HepG2 (cell line): Measurements from ENCODE around the gene PHACTR1. TPM values are rescaled to one million over a fixed set of nuclear protein-coding genes. Genes with fewer than 3 reads are reported as not detected.

Experiments used
- ATAC-seq: fragments of 200-7000 bp; cut with Tn5 transposase; 3 replicates; pipeline ENCODE4 v1.9.1; 2020; ENCODE audit warnings: mild to moderate bottlenecking, moderate library complexity
- BruUV-seq: library from RNA; stranded (reverse); fragments of 400-500 nt; replicated peaks from 2 replicates; lab custom pipeline; 2021; lab: Mats Ljungman, UMichigan
- CTCF ChIA-PET: fragments of 300-600 bp; formaldehyde crosslinking; extraction: SDS; loops from one replicate; lab custom pipeline; 2021; ENCODE audit warnings: low total read pairs, inconsistent platforms, low intra/inter-chr PET ratio; lab: Yijun Ruan, JAX
- POLR2A ChIA-PET: fragments of 350-600 bp; sonication (Branson Sonifier 250); formaldehyde crosslinking; loops from one replicate; lab custom pipeline; 2020; ENCODE audit warnings: antibody characterized with exemption, inconsistent platforms; lab: Yijun Ruan, JAX
- DNase-seq: peaks from one replicate; pipeline ENCODE4 v3.0.0-alpha.2; 2015; ENCODE audit warnings: low spot score
- FAIRE-seq: peaks from 3 replicates; lab custom pipeline; 2011; peaks lifted over from hg19 to GRCh38; lab: Jason Lieb, UNC
- H2AFZ ChIP-seq: one replicate; pipeline ENCODE4 v1.6.1; 2011; ENCODE audit warnings: low read length, inconsistent platforms
- H3K27ac ChIP-seq: fragments of 300-600 bp; 3 replicates; pipeline ENCODE4 v1.8.0; 2011; ENCODE audit warnings: mixed run types, mild to moderate bottlenecking, mixed read lengths, low read length, inconsistent platforms; ENCODE audit not compliant: insufficient read depth; ENCODE audit errors: extremely low read length
- H3K27me3 ChIP-seq, 2 experiments: fragments of 200-600 bp in 1 of 2; 2 replicates in 1 of 2; 3 replicates in 1 of 2; pipeline versions ENCODE4 v1.6.0 to v1.8.0; 2011; ENCODE audit warnings: low read length in 2 of 2, mild to moderate bottlenecking in 2 of 2, moderate library complexity in 2 of 2, inconsistent platforms in 1 of 2; ENCODE audit not compliant: insufficient read depth in 2 of 2, control insufficient read depth in 1 of 2
- H3K36me3 ChIP-seq, 2 experiments: fragments of 200-600 bp in 1 of 2; replicated peaks in 1 of 2; 2 replicates in 1 of 2; 3 replicates in 1 of 2; pipeline versions ENCODE4 v1.5.1 to v1.8.0; 2011; ENCODE audit warnings: low read length in 2 of 2, inconsistent platforms in 1 of 2; ENCODE audit not compliant: insufficient read depth in 2 of 2, control insufficient read depth in 1 of 2
- H3K4me1 ChIP-seq: 2 replicates; pipeline ENCODE4 v1.5.1; 2012; ENCODE audit warnings: low read length, inconsistent platforms; ENCODE audit not compliant: insufficient read depth
- H3K4me2 ChIP-seq: 2 replicates; pipeline ENCODE4 v1.6.0; 2011; ENCODE audit warnings: low read depth, low read length, inconsistent platforms
- H3K4me3 ChIP-seq, 3 experiments: fragments of 200-600 bp in 1 of 3; sonication (generic), shearing (Covaris generic) in 1 of 3; replicated peaks in 1 of 3; 2 replicates each; pipeline ENCODE4 v1.5.1; 2011 to 2016; ENCODE audit warnings: low read length in 3 of 3, inconsistent platforms in 2 of 3, low read depth in 2 of 3, mild to moderate bottlenecking in 2 of 3, control low read depth in 1 of 3, mixed read lengths in 1 of 3; ENCODE audit not compliant: insufficient read depth in 1 of 3
- H3K79me2 ChIP-seq: one replicate; pipeline ENCODE4 v1.6.1; 2011; ENCODE audit warnings: low read length, inconsistent platforms; ENCODE audit not compliant: insufficient read depth
- H3K9ac ChIP-seq: 2 replicates; pipeline ENCODE4 v1.6.0; 2011; ENCODE audit warnings: mild to moderate bottlenecking, low read depth, low read length, inconsistent platforms; ENCODE audit not compliant: insufficient read depth
- H3K9me3 ChIP-seq: 2 replicates; pipeline ENCODE4 v1.5.1; 2012; ENCODE audit warnings: mild to moderate bottlenecking, low read length
- H4K20me1 ChIP-seq: 2 replicates; pipeline ENCODE4 v1.6.0; 2011; ENCODE audit warnings: inconsistent platforms, mild to moderate bottlenecking, low read length, moderate library complexity; ENCODE audit not compliant: insufficient read depth
- ATAD3A ChIP-seq: sonication (generic); formaldehyde crosslinking; IDR thresholded peaks from 2 replicates; pipeline ENCODE4 v1.4.0; 2020; ENCODE audit warnings: missing genetic modification reagents
- BORCS8-MEF2B ChIP-seq: sonication (generic); formaldehyde crosslinking; IDR thresholded peaks from 2 replicates; pipeline ENCODE4 v1.8.0; 2022; ENCODE audit warnings: mild to moderate bottlenecking, missing genetic modification reagents
- HNF4G ChIP-seq, 2 experiments: sonication (generic) in 1 of 2; formaldehyde crosslinking in 1 of 2; IDR thresholded peaks; 2 replicates each; pipeline versions ENCODE4 v1.4.0 to v1.6.1; 2011 to 2020; ENCODE audit warnings: borderline replicate concordance in 2 of 2, low read depth in 2 of 2, mild to moderate bottlenecking in 2 of 2, low read length in 1 of 2, missing genetic modification reagents in 1 of 2, moderate library complexity in 1 of 2
- NFAT5 ChIP-seq: sonication (generic); formaldehyde crosslinking; IDR thresholded peaks from 2 replicates; pipeline ENCODE4 v1.4.0; 2020; ENCODE audit warnings: missing genetic modification reagents
- NPAS2 ChIP-seq: sonication (generic); formaldehyde crosslinking; IDR thresholded peaks from 2 replicates; pipeline ENCODE4 v1.8.0; 2022; ENCODE audit warnings: mild to moderate bottlenecking, missing genetic modification reagents, borderline replicate concordance
- RAD51 ChIP-seq: fragments of 450-650 bp; IDR thresholded peaks from 2 replicates; pipeline ENCODE4 v1.6.1; 2016; ENCODE audit warnings: borderline replicate concordance
- RBFOX2 ChIP-seq: fragments of 200-400 bp; formaldehyde crosslinking; IDR thresholded peaks from 2 replicates; pipeline ENCODE4 v1.6.1; 2017; ENCODE audit warnings: low read depth, mild to moderate bottlenecking, low read length
- SKIL ChIP-seq: sonication (generic); formaldehyde crosslinking; IDR thresholded peaks from 2 replicates; pipeline ENCODE4 v1.8.0; 2022; ENCODE audit warnings: missing genetic modification reagents, mild to moderate bottlenecking, moderate library complexity, borderline replicate concordance
- SMAD3 ChIP-seq: sonication (generic); formaldehyde crosslinking; IDR thresholded peaks from 2 replicates; pipeline ENCODE4 v1.4.0; 2020; ENCODE audit warnings: missing genetic modification reagents
- ZNF670 ChIP-seq: sonication (generic); formaldehyde crosslinking; IDR thresholded peaks from 2 replicates; pipeline ENCODE4 v1.8.0; 2022; ENCODE audit warnings: mild to moderate bottlenecking, missing genetic modification reagents, borderline replicate concordance
- ZNF691 ChIP-seq: sonication (generic); formaldehyde crosslinking; IDR thresholded peaks from 2 replicates; pipeline ENCODE4 v1.4.0; 2020; ENCODE audit warnings: missing genetic modification reagents, low read depth, mild to moderate bottlenecking, borderline replicate concordance
- WGBS: methylation state at CpG from one replicate; pipeline ENCODE4 v1.1.6; 2017; ENCODE audit warnings: low lambda C conversion rate; 5-methylcytosine and 5-hydroxymethylcytosine counted together
- in situ Hi-C: cut with HindIII; loops from 2 replicates; pipeline ENCODE4 v1.10.0; 2017; ENCODE audit warnings: low pct_unique_long_range_greater_than_20kb; ENCODE audit not compliant: extremely low pct_ligation_motif_present
- intact Hi-C: fragments of 100-400 bp; cut with micrococcal nuclease; formaldehyde crosslinking; loops from one replicate; pipeline ENCODE4 v1.10.0; 2022; ENCODE audit not compliant: unreplicated experiment
- polyA plus RNA-seq, 8 experiments: library from polyadenylated mRNA; depleted of rRNA in 3 of 8; stranded (reverse) in 7 of 8; unstranded in 1 of 8; fragments of >200 nt; fragmentation: Illumina TruSeq in 4 of 8; extraction: Trizol in 4 of 8; gene quantifications; 2 replicates each; pipeline versions ENCODE4 v1.2.1 to v1.2.3, GENCODE V29; 2011 to 2016; ENCODE audit warnings: low read depth in 4 of 8, missing spikeins in 1 of 8, mixed read lengths in 1 of 8; ENCODE audit not compliant: insufficient read depth in 1 of 8
- total RNA-seq, 5 experiments: library from RNA; depleted of rRNA; stranded (reverse); fragments of >200 nt; fragmentation: Illumina TruSeq; extraction: Trizol; gene quantifications; 2 replicates each; pipeline ENCODE4 v1.2.3, GENCODE V29; 2016; ENCODE audit warnings: low read depth in 1 of 5
- TF ChIP-seq, protein P1 (sequence below): sonication (generic); formaldehyde crosslinking; IDR thresholded peaks from 2 replicates; pipeline ENCODE4 v1.8.0; 2022; ENCODE audit warnings: mild to moderate bottlenecking, missing genetic modification reagents, borderline replicate concordance

The PHACTR1 gene
- total and polyA plus RNA-seq, 2 of the 13 experiments (the other 11 are each of a cell fraction or from before 2014, with no cell fraction given), result 0.09 TPM; not detected in 1

- H4K20me1 ChIP-seq, result no peaks in the 10 kb centered on the region
- H3K4me3 ChIP-seq, result no peak overlapping the region
- no peak overlapping the region for H3K4me2 ChIP-seq
- no peaks in the 10 kb centered on the region for H3K36me3 ChIP-seq
- no TSS peak for BruUV-seq
- ATAC-seq (no peak), FAIRE-seq (no peak), DNase-seq (no peak)
- ChIA-PET CTCF (no interaction called here), POLR2A (no interaction called here)
- H3K27ac ChIP-seq, result no peak overlapping the region
- intact Hi-C loops, result no loop called here
- 9% methylated on average over 3 of the region's 3 CpGs for WGBS
- H3K9ac ChIP-seq, result no peak overlapping the region
- H3K27me3 ChIP-seq, result no peaks in the 10 kb centered on the region; a peak in 1 of 5 replicates
- TF ChIP-seq HNF4G (IDR thresholded peaks at IDR 0.05; ENCODE audit: borderline replicate concordance, low read depth, low read length), result no peak
- no peak for TF ChIP-seq HNF4G (CRISPR knock-in tag; IDR thresholded peaks at IDR 0.05; ENCODE audit: borderline replicate concordance, low read depth)
- no peak for TF ChIP-seq BORCS8-MEF2B (CRISPR knock-in tag)
- TF ChIP-seq NFAT5 (CRISPR knock-in tag), result no peak
- no peak for TF ChIP-seq NPAS2 (CRISPR knock-in tag)
- no peak for TF ChIP-seq SMAD3
- TF ChIP-seq, protein P1, sequence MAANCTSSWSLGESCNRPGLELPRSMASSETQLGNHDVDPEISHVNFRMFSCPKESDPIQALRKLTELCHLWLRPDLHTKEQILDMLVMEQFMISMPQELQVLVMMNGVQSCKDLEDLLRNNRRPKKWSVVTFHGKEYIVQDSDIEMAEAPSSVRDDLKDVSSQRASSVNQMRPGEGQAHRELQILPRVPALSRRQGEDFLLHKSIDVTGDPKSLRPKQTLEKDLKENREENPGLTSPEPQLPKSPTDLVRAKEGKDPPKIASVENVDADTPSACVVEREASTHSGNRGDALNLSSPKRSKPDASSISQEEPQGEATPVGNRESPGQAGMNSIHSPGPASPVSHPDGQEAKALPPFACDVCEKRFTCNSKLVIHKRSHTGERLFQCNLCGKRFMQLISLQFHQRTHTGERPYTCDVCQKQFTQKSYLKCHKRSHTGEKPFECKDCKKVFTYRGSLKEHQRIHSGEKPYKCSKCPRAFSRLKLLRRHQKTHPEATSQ (CRISPR knock-in tag), result no peak
- no peak for TF ChIP-seq RBFOX2
- no peak for TF ChIP-seq SKIL
- no peak for TF ChIP-seq ATAD3A
- TF ChIP-seq ZNF670, result no peak
- no peak for TF ChIP-seq RAD51
- TF ChIP-seq ZNF691, result no peak
- no peaks in the 10 kb centered on the region for H3K79me2 ChIP-seq
- no peaks in the 10 kb centered on the region for H3K9me3 ChIP-seq
- H3K4me1 ChIP-seq, result no peaks in the 10 kb centered on the region
- H2AFZ ChIP-seq, result no peak overlapping the region
- in situ Hi-C loops, result no loop called here
Measured at GRCh38 chr6:12760911-12761310, 44.3 kb downstream of the PHACTR1 start.
